H1 (cell line): ENCODE measurements around the gene TBC1D17. TPM values are rescaled to one million over a fixed set of nuclear protein-coding genes. Genes with fewer than 3 reads are reported as not detected.

Experiments used
- CTCF ChIA-PET: fragments of 300-600 bp; sonication (Branson Sonifier 250); formaldehyde crosslinking; loops from one replicate; lab custom pipeline; 2021; ENCODE audit not compliant: partially characterized antibody; lab: Charles Lee
- POLR2A ChIA-PET: fragments of 300-600 bp; sonication (Branson Sonifier 250); formaldehyde crosslinking; loops from one replicate; lab custom pipeline; 2021; ENCODE audit warnings: inconsistent platforms; ENCODE audit not compliant: partially characterized antibody; lab: Charles Lee
- DNase-seq, 2 experiments: peaks; one replicate each; pipeline versions ENCODE4 v3.0.0 to v3.0.0-alpha.2; 2010 to 2022; ENCODE audit warnings: low spot score in 2 of 2, low read depth in 1 of 2, mixed read lengths in 1 of 2
- FAIRE-seq: peaks from 2 replicates; lab custom pipeline; 2011; peaks lifted over from hg19 to GRCh38; lab: Jason Lieb, UNC
- H2AFZ ChIP-seq: 2 replicates; pipeline ENCODE4 v1.8.1; 2012; ENCODE audit warnings: low read length, inconsistent platforms
- H2AK5ac ChIP-seq: 2 replicates; pipeline ENCODE4 v1.6.1; 2013; ENCODE audit warnings: low read depth, low read length
- H2BK120ac ChIP-seq: replicated peaks from 2 replicates; pipeline ENCODE3; 2013; ENCODE audit warnings: low read depth, low read length, inconsistent platforms
- H2BK12ac ChIP-seq: 2 replicates; pipeline ENCODE4 v1.6.1; 2013; ENCODE audit warnings: low read depth, low read length
- H2BK15ac ChIP-seq: 2 replicates; pipeline ENCODE4 v1.6.1; 2013; ENCODE audit warnings: low read length
- H2BK20ac ChIP-seq: 2 replicates; pipeline ENCODE4 v1.6.1; 2013; ENCODE audit warnings: low read length
- H2BK5ac ChIP-seq: 2 replicates; pipeline ENCODE4 v1.6.1; 2013; ENCODE audit warnings: low read depth, low read length
- H3K14ac ChIP-seq: 2 replicates; pipeline ENCODE4 v1.6.1; 2013; ENCODE audit warnings: inconsistent platforms; ENCODE audit not compliant: insufficient read length
- H3K18ac ChIP-seq: 2 replicates; pipeline ENCODE4 v1.6.1; 2013; ENCODE audit warnings: low read length; ENCODE audit errors: extremely low read depth
- H3K23ac ChIP-seq: 2 replicates; pipeline ENCODE4 v1.6.1; 2013; ENCODE audit warnings: inconsistent platforms; ENCODE audit not compliant: insufficient read length
- H3K23me2 ChIP-seq: 2 replicates; pipeline ENCODE4 v1.6.1; 2013; ENCODE audit warnings: low read depth, low read length
- H3K27ac ChIP-seq: 2 replicates; pipeline ENCODE4 v1.6.1; 2011; ENCODE audit warnings: low read depth, low read length, inconsistent platforms
- H3K27me3 ChIP-seq, 4 experiments: replicated peaks in 1 of 4; 1 replicate in 1 of 4; 2 replicates in 3 of 4; pipeline versions ENCODE4 v1.6.1 to v1.8.1; 2011 to 2013; ENCODE audit warnings: low read length in 3 of 4, mild to moderate bottlenecking in 3 of 4, inconsistent platforms in 2 of 4, mixed read lengths in 2 of 4, moderate library complexity in 1 of 4; ENCODE audit not compliant: control insufficient read depth in 3 of 4, insufficient read depth in 3 of 4; ENCODE audit errors: extremely low read depth in 1 of 4
- H3K36me3 ChIP-seq, 4 experiments: 2 replicates each; pipeline versions ENCODE4 v1.6.1 to v1.8.1; 2011 to 2013; ENCODE audit warnings: mild to moderate bottlenecking in 4 of 4, low read length in 3 of 4, moderate library complexity in 2 of 4, control low read depth in 1 of 4, inconsistent platforms in 1 of 4; ENCODE audit not compliant: insufficient read depth in 4 of 4, control insufficient read depth in 2 of 4
- H3K4ac ChIP-seq: replicated peaks from 2 replicates; pipeline ENCODE3; 2013; ENCODE audit warnings: low read length, low read depth, mixed read lengths, inconsistent platforms; ENCODE audit not compliant: insufficient read length
- H3K4me1 ChIP-seq, 4 experiments: replicated peaks in 1 of 4; 1 replicate in 1 of 4; 2 replicates in 3 of 4; pipeline versions ENCODE4 v1.6.1 to v1.8.1; 2011 to 2013; ENCODE audit warnings: low read length in 3 of 4, inconsistent platforms in 2 of 4, mixed read lengths in 1 of 4; ENCODE audit not compliant: insufficient read depth in 4 of 4, control insufficient read depth in 3 of 4
- H3K4me2 ChIP-seq, 2 experiments: 2 replicates each; pipeline versions ENCODE4 v1.6.1 to v1.8.1; 2011 to 2013; ENCODE audit warnings: low read depth in 2 of 2, low read length in 2 of 2, control low read depth in 1 of 2, inconsistent platforms in 1 of 2, mild to moderate bottlenecking in 1 of 2; ENCODE audit not compliant: insufficient read depth in 1 of 2
- H3K4me3 ChIP-seq, 4 experiments: fragments of 200-600, 300-600 bp in 1 of 4; sonication (generic), shearing (Covaris generic), sonication (Bioruptor Twin) in 1 of 4; 2 replicates each; pipeline versions ENCODE4 v1.5.1 to v1.8.1; 2011 to 2016; ENCODE audit warnings: low read length in 4 of 4, low read depth in 3 of 4, control low read depth in 2 of 4, inconsistent platforms in 2 of 4, mild to moderate bottlenecking in 2 of 4, mixed read lengths in 1 of 4, moderate library complexity in 1 of 4; ENCODE audit not compliant: insufficient read depth in 2 of 4; ENCODE audit errors: extremely low read depth in 1 of 4
- H3K56ac ChIP-seq: replicated peaks from 2 replicates; pipeline ENCODE3; 2013; ENCODE audit warnings: low read depth, mild to moderate bottlenecking, mixed read lengths, low read length, inconsistent platforms; ENCODE audit not compliant: insufficient read length
- H3K79me1 ChIP-seq: 2 replicates; pipeline ENCODE4 v1.6.1; 2013; ENCODE audit warnings: low read depth, low read length, control low read depth
- H3K79me2 ChIP-seq, 2 experiments: 2 replicates each; pipeline versions ENCODE4 v1.6.1 to v1.8.1; 2012 to 2013; ENCODE audit warnings: low read length in 2 of 2, mild to moderate bottlenecking in 2 of 2, inconsistent platforms in 1 of 2; ENCODE audit not compliant: insufficient read depth in 2 of 2, control insufficient read depth in 1 of 2
- H3K9ac ChIP-seq, 4 experiments: replicated peaks in 1 of 4; 1 replicate in 1 of 4; 2 replicates in 3 of 4; pipeline versions ENCODE4 v1.6.1 to v1.8.1; 2011 to 2013; ENCODE audit warnings: low read depth in 3 of 4, low read length in 3 of 4, control low read depth in 2 of 4, mild to moderate bottlenecking in 2 of 4, moderate library complexity in 2 of 4, inconsistent platforms in 1 of 4; ENCODE audit errors: extremely low read depth in 1 of 4
- H3K9me3 ChIP-seq, 2 experiments: 2 replicates each; pipeline versions ENCODE4 v1.6.1 to v1.8.1; 2012 to 2013; ENCODE audit warnings: mild to moderate bottlenecking in 2 of 2, moderate library complexity in 2 of 2, control low read depth in 1 of 2, inconsistent platforms in 1 of 2, low read depth in 1 of 2, low read length in 1 of 2, mixed read lengths in 1 of 2; ENCODE audit not compliant: insufficient read depth in 2 of 2
- H4K20me1 ChIP-seq, 2 experiments: replicated peaks in 1 of 2; 2 replicates each; pipeline versions ENCODE3 to v1.8.1; 2011 to 2013; ENCODE audit warnings: inconsistent platforms in 2 of 2, low read length in 2 of 2, mild to moderate bottlenecking in 1 of 2; ENCODE audit not compliant: insufficient read depth in 2 of 2, control insufficient read depth in 1 of 2
- H4K5ac ChIP-seq: 2 replicates; pipeline ENCODE4 v1.6.1; 2013; ENCODE audit warnings: low read length, low read depth, mixed read lengths, inconsistent platforms; ENCODE audit not compliant: insufficient read length
- H4K8ac ChIP-seq: 2 replicates; pipeline ENCODE4 v1.8.0; 2013; ENCODE audit warnings: mild to moderate bottlenecking, moderate library complexity, low read length, inconsistent platforms; ENCODE audit not compliant: insufficient read depth; ENCODE audit errors: extremely low read depth
- H4K91ac ChIP-seq: replicated peaks from 2 replicates; pipeline ENCODE3; 2013; ENCODE audit warnings: low read length, mixed read lengths, inconsistent platforms; ENCODE audit not compliant: insufficient read length
- ATF2 ChIP-seq: IDR thresholded peaks from 2 replicates; pipeline ENCODE4 v1.6.1; 2012; ENCODE audit warnings: low read length, inconsistent platforms
- FOSL1 ChIP-seq: IDR thresholded peaks from 2 replicates; pipeline ENCODE4 v1.6.1; 2011; ENCODE audit warnings: mild to moderate bottlenecking, low read depth, low read length, moderate library complexity; ENCODE audit not compliant: insufficient read depth
- NANOG ChIP-seq: IDR thresholded peaks from 2 replicates; pipeline ENCODE4 v1.6.1; 2011; ENCODE audit warnings: low read length, low read depth, mild to moderate bottlenecking, inconsistent platforms; ENCODE audit not compliant: insufficient read depth, poor library complexity, severe bottlenecking
- RAD21 ChIP-seq, 2 experiments: IDR thresholded peaks in 1 of 2; conservative IDR thresholded peaks in 1 of 2; 2 replicates each; pipeline ENCODE4 v1.6.1; 2011; ENCODE audit warnings: low read depth in 2 of 2, low read length in 2 of 2, improper control_type of control experiment in 1 of 2, inconsistent platforms in 1 of 2, mild to moderate bottlenecking in 1 of 2, moderate library complexity in 1 of 2
- RFX5 ChIP-seq: IDR thresholded peaks from 2 replicates; pipeline ENCODE4 v1.6.1; 2011; ENCODE audit warnings: low read depth, low read length, improper control_type of control experiment, borderline replicate concordance
- SIX5 ChIP-seq: IDR thresholded peaks from 2 replicates; pipeline ENCODE4 v1.6.1; 2011; ENCODE audit warnings: mild to moderate bottlenecking, low read depth, low read length
- WGBS, 2 experiments: shearing (Covaris generic) in 1 of 2; methylation state at CpG; one replicate each; pipeline versions ENCODE4 v1.1.6 to v1.1.7; 2013 to 2015; ENCODE audit warnings: low lambda C conversion rate in 2 of 2, mixed read lengths in 2 of 2, inconsistent platforms in 1 of 2, low coverage in 1 of 2, missing lambda C conversion rate in 1 of 2; ENCODE audit not compliant: insufficient replicate concordance in 2 of 2, insufficient coverage in 1 of 2, insufficient read length in 1 of 2; ENCODE audit errors: extremely low coverage in 1 of 2, missing lambda C conversion rate in 1 of 2; 5-methylcytosine and 5-hydroxymethylcytosine counted together
- polyA plus RNA-seq, 7 experiments: library from polyadenylated mRNA; depleted of rRNA in 3 of 7; stranded (reverse) in 5 of 7; unstranded in 2 of 7; fragments of >200 nt in 5 of 7; fragments of 200-250 nt in 2 of 7; gene quantifications; 1 replicate in 5 of 7; 2 replicates in 1 of 7; 4 replicates in 1 of 7; pipeline versions ENCODE4 v1.2.1 to v1.2.3, GENCODE V29; 2011 to 2013; ENCODE audit warnings: missing spikeins in 2 of 7, mixed read lengths in 2 of 7
- total RNA-seq: library from RNA; stranded (reverse); fragmentation: NEBNext Ultra II Directional; extraction: Animal tissue kit (Norgen Biotek cat#: 25700); gene quantifications from 2 replicates; pipeline ENCODE4 v1.2.1, GENCODE V29; 2021

Gene TBC1D17
- total and polyA plus RNA-seq, 2 of the 8 experiments (the other 6 are each of a cell fraction or from before 2014, with no cell fraction given): 30.3 to 44.9 TPM

- peaks cover 4% of the 10 kb centered on the region; the same call in 1 of the 2 replicates for H3K23me2 ChIP-seq
- no peak overlapping the region for H2AK5ac ChIP-seq
- DNase-seq (no peak), FAIRE-seq (no peak)
- H2BK20ac ChIP-seq: no peak overlapping the region
- H2AFZ ChIP-seq: no peak overlapping the region
- no peak overlapping the region for H4K8ac ChIP-seq
- no peak overlapping the region for H3K56ac ChIP-seq
- H4K5ac ChIP-seq: no peak overlapping the region
- no peak overlapping the region for H3K18ac ChIP-seq
- no peak overlapping the region for H3K4me3 ChIP-seq
- H2BK12ac ChIP-seq: no peak overlapping the region
- H3K4me2 ChIP-seq: no peak overlapping the region
- POLR2A ChIA-PET: interaction anchor here (1.1 to 3.3 kb wide), 4 partner anchors 9 to 27 kb away, joined by 3 to 12 read pairs (median 8); no protein-coding TSS in a partner anchor
- no peak overlapping the region for H3K14ac ChIP-seq
- H3K9ac ChIP-seq: no peak overlapping the region
- no peak overlapping the region for H3K27ac ChIP-seq
- H3K27me3 ChIP-seq: no peaks in the 10 kb centered on the region
- no peak overlapping the region for H3K23ac ChIP-seq
- peaks cover 0 to 3% of the 10 kb centered on the region in 2 experiments; a peak in 1 of 4 replicates for H3K79me2 ChIP-seq
- no peak overlapping the region for H4K91ac ChIP-seq
- H3K4me1 ChIP-seq: peaks cover 0 to 3% (median 0%) of the 10 kb centered on the region in 4 experiments; a peak in 3 of 7 replicates
- no peak overlapping the region for H2BK120ac ChIP-seq
- no peak overlapping the region for H2BK15ac ChIP-seq
- no peaks in the 10 kb centered on the region for H3K9me3 ChIP-seq
- no peak overlapping the region for H3K4ac ChIP-seq
- peaks cover 0 to 2% of the 10 kb centered on the region in 2 experiments for H4K20me1 ChIP-seq
- H3K79me1 ChIP-seq: peaks cover 3% of the 10 kb centered on the region; the same call in 1 of the 2 replicates
- TF ChIP-seq SIX5 (no peak), ATF2 (no peak), FOSL1 (no peak), NANOG (no peak), RAD21 (IDR thresholded peaks at IDR 0.05 in 1 of 2, conservative IDR thresholded peaks at IDR 0.05 in 1 of 2; ENCODE audit: low read depth in 2 of 2, low read length in 2 of 2) (no peak), RFX5 (no peak)
- TF ChIP-seq, all 59 proteins: peak for 0
- WGBS, 2 experiments: 75% methylated on average over 5 of the region's 5 CpGs; no CpG with 5 or more reads in 1 of the 2 experiments
- no peak overlapping the region for H2BK5ac ChIP-seq
- CTCF ChIA-PET: interaction anchor here (1.4 to 2.5 kb wide), 2 partner anchors 29 to 33 kb away, joined by 3 to 9 read pairs; partner anchors contain the start of gene FUZ
- H3K36me3 ChIP-seq: 0 out of 8 replicates have a peak, but pooled peaks cover 0 to 3% (median 0%) of the 10 kb centered on the region in 4 experiments
Observed at GRCh38 chr19:49846408-49846807, 31.1 kb upstream of the TBC1D17 start.
